ENCODE results near the gene INPP4B. TPM values are rescaled to one million over a fixed set of nuclear protein-coding genes. Genes with fewer than 3 reads are reported as not detected.

The INPP4B gene
- total RNA-seq, 1 experiment from 2014 or later: 14.3 TPM

GRCh38 chr4:142656178-142656577, 189.9 kb downstream of the INPP4B start:
- no peak overlapping the region for H3K4me2 ChIP-seq (ENCODE audit: low read length)
- peaks cover 20 to 28% of the 10 kb centered on the region in 2 experiments; a peak in 3 of 4 replicates for H3K9me3 ChIP-seq (ENCODE audit: control insufficient read depth in 1 of 2, insufficient read depth in 1 of 2, low read depth in 1 of 2, low read length in 2 of 2)
- TF ChIP-seq CBX3 (IDR thresholded peaks at IDR 0.05; ENCODE audit: low read depth) (0 out of 2 replicates have a peak, but pooled peaks have one; percentile 39), REST (IDR thresholded peaks at IDR 0.05; ENCODE audit: low read depth) (no peak)
- H2AFZ ChIP-seq (ENCODE audit: low read depth, low read length, poor library complexity, severe bottlenecking): no peak overlapping the region
- ChIA-PET CTCF (no interaction called here), RAD21 (ENCODE audit: low non-redundant PET in 1 of 2, low total read pairs in 2 of 2, uncharacterized antibody in 2 of 2, unreplicated experiment in 2 of 2) (no interaction called here), POLR2A (no interaction called here)
- no peaks in the 10 kb centered on the region for H3K79me2 ChIP-seq (ENCODE audit: insufficient read depth, low read length)
- no peak overlapping the region for H3K9ac ChIP-seq (ENCODE audit: low read length)
- H3K4me1 ChIP-seq (ENCODE audit: control insufficient read depth in 1 of 2, insufficient read depth in 2 of 2, low read length in 2 of 2): no peaks in the 10 kb centered on the region
- no peak overlapping the region for H3K27ac ChIP-seq (ENCODE audit: low read depth, low read length)
- ATAC-seq (no peak), DNase-seq (ENCODE audit: low read depth, low spot score) (peak; percentile 13)
- H3K36me3 ChIP-seq (ENCODE audit: control insufficient read depth in 1 of 2, insufficient read depth in 2 of 2, low read length in 2 of 2): no peaks in the 10 kb centered on the region
- no peaks in the 10 kb centered on the region for H3K9me2 ChIP-seq (ENCODE audit: insufficient read depth)
- no peak overlapping the region for H3K4me3 ChIP-seq (replicated peaks in 1 of 2; ENCODE audit: low read depth in 1 of 2, low read length in 2 of 2)
- no peaks in the 10 kb centered on the region for H4K20me1 ChIP-seq (ENCODE audit: insufficient read depth)
- intact Hi-C loops (cut with micrococcal nuclease): no loop called here
- H3K27me3 ChIP-seq (ENCODE audit: insufficient read depth, low read length): no peaks in the 10 kb centered on the region
- BruUV-seq (replicated peaks): no TSS peak

DNA sequence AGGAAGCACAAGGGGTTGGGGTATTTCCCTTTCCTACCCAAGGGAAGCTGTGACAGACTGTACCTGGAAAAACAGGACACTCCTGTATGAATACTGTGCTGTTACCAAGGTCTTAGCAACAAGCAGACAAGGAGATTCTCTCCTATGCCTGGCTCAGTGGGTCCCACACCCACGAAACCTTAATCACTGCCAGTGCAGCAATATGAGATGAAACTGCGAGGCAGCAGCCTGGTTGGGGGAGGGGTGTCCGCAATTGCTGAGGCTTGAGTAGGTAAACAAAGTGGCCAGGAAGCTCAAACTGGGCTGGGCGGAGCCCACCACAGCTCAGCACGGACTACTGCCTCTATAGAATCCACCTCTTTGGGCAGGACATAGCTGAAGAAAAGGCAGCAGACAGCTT, 197.7 kb downstream of the INPP4B start:
- Histone ChIP-seq H3K4me1 (ENCODE audit: control insufficient read depth in 1 of 2, insufficient read depth in 2 of 2, low read length in 2 of 2) (no peaks in the 10 kb centered on the region), H3K27me3 (ENCODE audit: insufficient read depth, low read length) (no peaks in the 10 kb centered on the region), H3K4me2 (ENCODE audit: low read length) (no peak overlapping the region), H3K4me3 (replicated peaks in 1 of 2; ENCODE audit: low read depth in 1 of 2, low read length in 2 of 2) (no peak overlapping the region), H4K20me1 (ENCODE audit: insufficient read depth) (no peaks in the 10 kb centered on the region), H2AFZ (ENCODE audit: low read depth, low read length, poor library complexity, severe bottlenecking) (no peak overlapping the region), H3K9me2 (ENCODE audit: insufficient read depth) (no peaks in the 10 kb centered on the region), H3K27ac (ENCODE audit: low read depth, low read length) (no peak overlapping the region), H3K36me3 (ENCODE audit: control insufficient read depth in 1 of 2, insufficient read depth in 2 of 2, low read length in 2 of 2) (no peaks in the 10 kb centered on the region), H3K9me3 (ENCODE audit: control insufficient read depth in 1 of 2, insufficient read depth in 1 of 2, low read depth in 1 of 2, low read length in 2 of 2) (no peaks in the 10 kb centered on the region), H3K9ac (ENCODE audit: low read length) (no peak overlapping the region), H3K79me2 (ENCODE audit: insufficient read depth, low read length) (no peaks in the 10 kb centered on the region)
- no peak for TF ChIP-seq SIN3A (IDR thresholded peaks at IDR 0.05; ENCODE audit: low read depth)
- DNase-seq (ENCODE audit: low read depth, low spot score) (no peak), ATAC-seq (no peak)
- ChIA-PET POLR2A (no interaction called here), CTCF (no interaction called here), RAD21 (ENCODE audit: low non-redundant PET in 1 of 2, low total read pairs in 2 of 2, uncharacterized antibody in 2 of 2, unreplicated experiment in 2 of 2) (no interaction called here)
- BruUV-seq (replicated peaks): no TSS peak
- intact Hi-C loops (cut with micrococcal nuclease): no loop called here
